MM.1S (cell line): ENCODE measurements around the gene HIVEP2.

Experiments used
- DNase-seq: peaks from one replicate; pipeline ENCODE4 v3.0.0-alpha.2; 2015
- H2AFZ ChIP-seq: fragments of 300-600 bp; sonication (generic); 2 replicates; pipeline ENCODE4 v1.6.0; 2016; ENCODE audit warnings: antibody characterized with exemption, low read length
- H3F3A ChIP-seq: fragments of 300-600 bp; sonication (generic); 2 replicates; pipeline ENCODE4 v1.6.1; 2016; ENCODE audit warnings: mild to moderate bottlenecking, antibody characterized with exemption, low read length, moderate library complexity, mixed read lengths; ENCODE audit not compliant: insufficient read depth
- H3K27ac ChIP-seq: fragments of 300-600 bp; sonication (generic); 2 replicates; pipeline ENCODE4 v1.5.1; 2016; ENCODE audit warnings: mild to moderate bottlenecking, low read length
- H3K27me3 ChIP-seq: fragments of 300-600 bp; sonication (generic); replicated peaks from 2 replicates; pipeline ENCODE4 v1.6.0; 2016; ENCODE audit warnings: low read length; ENCODE audit not compliant: insufficient read depth
- H3K36me3 ChIP-seq: fragments of 300-600 bp; sonication (generic); replicated peaks from 2 replicates; pipeline ENCODE4 v1.6.1; 2016; ENCODE audit warnings: mild to moderate bottlenecking, low read length, mixed read lengths; ENCODE audit not compliant: insufficient read depth
- H3K4me1 ChIP-seq: fragments of 300-600 bp; sonication (generic); 2 replicates; pipeline ENCODE4 v1.6.1; 2016; ENCODE audit warnings: low read length, mixed read lengths
- H3K4me2 ChIP-seq: fragments of 300-600 bp; sonication (generic); 2 replicates; pipeline ENCODE4 v1.6.0; 2016; ENCODE audit warnings: low read depth, low read length
- H3K4me3 ChIP-seq: fragments of 300-600 bp; sonication (generic); 2 replicates; pipeline ENCODE4 v1.5.1; 2016; ENCODE audit warnings: low read length, mixed read lengths
- H3K79me2 ChIP-seq: fragments of 300-600 bp; sonication (generic); 2 replicates; pipeline ENCODE4 v1.6.1; 2016; ENCODE audit warnings: mixed run types, low read length, mixed read lengths
- H3K9ac ChIP-seq: fragments of 300-600 bp; sonication (generic); 2 replicates; pipeline ENCODE4 v1.6.1; 2016; ENCODE audit warnings: low read length, mixed read lengths
- H3K9me2 ChIP-seq: fragments of 300-600 bp; sonication (generic); replicated peaks from 2 replicates; pipeline ENCODE4 v1.6.1; 2016; ENCODE audit warnings: mild to moderate bottlenecking, low read length, mixed read lengths; ENCODE audit not compliant: insufficient read depth
- H3K9me3 ChIP-seq: fragments of 300-600 bp; sonication (generic); replicated peaks from 2 replicates; pipeline ENCODE4 v1.6.1; 2016; ENCODE audit warnings: mild to moderate bottlenecking, low read length, mixed read lengths; ENCODE audit not compliant: insufficient read depth
- H4K20me1 ChIP-seq: fragments of 300-600 bp; sonication (generic); 2 replicates; pipeline ENCODE4 v1.6.1; 2016; ENCODE audit warnings: mild to moderate bottlenecking, low read length, moderate library complexity, mixed read lengths; ENCODE audit not compliant: insufficient read depth
- CTCF ChIP-seq: fragments of 300-600 bp; sonication (generic); IDR thresholded peaks from 2 replicates; pipeline ENCODE4 v1.5.1; 2016; ENCODE audit warnings: antibody characterized with exemption, low read length, mixed read lengths
- EZH2 ChIP-seq: fragments of 300-600 bp; sonication (generic); optimal IDR thresholded peaks from 2 replicates; pipeline ENCODE3; 2017; ENCODE audit warnings: low read depth, mild to moderate bottlenecking, antibody characterized with exemption, low read length, mixed read lengths
- EZH2phosphoT487 ChIP-seq: fragments of 300-600 bp; sonication (generic); IDR thresholded peaks from 2 replicates; pipeline ENCODE4 v1.6.1; 2018; ENCODE audit warnings: antibody characterized with exemption, low read length

The HIVEP2 gene

GRCh38 chr6:142737368-142738034 is 207.5 kb downstream of the HIVEP2 start:
- Histone ChIP-seq H3K4me3 (no peak overlapping the region), H3K79me2 (no peaks in the 10 kb centered on the region), H3K27ac (no peak overlapping the region), H3K4me2 (no peak overlapping the region), H4K20me1 (no peaks in the 10 kb centered on the region), H3K9ac (no peak overlapping the region), H3K27me3 (no peaks in the 10 kb centered on the region), H3F3A (no peaks in the 10 kb centered on the region), H3K36me3 (no peaks in the 10 kb centered on the region), H3K9me3 (no peaks in the 10 kb centered on the region), H3K9me2 (no peaks in the 10 kb centered on the region), H3K4me1 (no peaks in the 10 kb centered on the region), H2AFZ (no peak overlapping the region)
- TF ChIP-seq EZH2 = no peak
- TF ChIP-seq EZH2phosphoT487 = no peak
- no peak for TF ChIP-seq CTCF
- DNase-seq = no peak

- no peaks in the 10 kb centered on the region for H3F3A ChIP-seq
- H3K27ac ChIP-seq = no peak overlapping the region
- no peak for DNase-seq
Observed at GRCh38 chr6:142735204-142735603, 209.8 kb downstream of the HIVEP2 start.

GRCh38 chr6:142732790-142733189 is 212.2 kb downstream of the HIVEP2 start:
- Histone ChIP-seq H3K9me2 (no peaks in the 10 kb centered on the region), H3K27me3 (no peaks in the 10 kb centered on the region), H3K79me2 (no peaks in the 10 kb centered on the region), H3K9ac (no peak overlapping the region), H2AFZ (no peak overlapping the region), H3K4me1 (no peaks in the 10 kb centered on the region), H3K4me2 (no peak overlapping the region), H3K27ac (no peak overlapping the region), H4K20me1 (no peaks in the 10 kb centered on the region), H3K9me3 (no peaks in the 10 kb centered on the region), H3F3A (no peaks in the 10 kb centered on the region), H3K4me3 (no peak overlapping the region), H3K36me3 (no peaks in the 10 kb centered on the region)
- TF ChIP-seq EZH2 (no peak), EZH2phosphoT487 (no peak), CTCF (no peak)
- DNase-seq = no peak

More at GRCh38 chr6:142735204-142735603, 209.8 kb downstream of the HIVEP2 start:
- no peaks in the 10 kb centered on the region for H4K20me1 ChIP-seq
- TF ChIP-seq EZH2phosphoT487 = no peak
- no peak for TF ChIP-seq EZH2
- TF ChIP-seq CTCF = no peak
- no peaks in the 10 kb centered on the region for H3K9me2 ChIP-seq
- H3K4me2 ChIP-seq = no peak overlapping the region
- H3K27me3 ChIP-seq = no peaks in the 10 kb centered on the region
- H3K79me2 ChIP-seq = no peaks in the 10 kb centered on the region
- no peaks in the 10 kb centered on the region for H3K4me1 ChIP-seq
- H2AFZ ChIP-seq = no peak overlapping the region
- no peaks in the 10 kb centered on the region for H3K36me3 ChIP-seq
- no peak overlapping the region for H3K9ac ChIP-seq
- H3K4me3 ChIP-seq = no peak overlapping the region
- no peaks in the 10 kb centered on the region for H3K9me3 ChIP-seq
